Measurements from ENCODE around the gene ORC3.

DNA sequence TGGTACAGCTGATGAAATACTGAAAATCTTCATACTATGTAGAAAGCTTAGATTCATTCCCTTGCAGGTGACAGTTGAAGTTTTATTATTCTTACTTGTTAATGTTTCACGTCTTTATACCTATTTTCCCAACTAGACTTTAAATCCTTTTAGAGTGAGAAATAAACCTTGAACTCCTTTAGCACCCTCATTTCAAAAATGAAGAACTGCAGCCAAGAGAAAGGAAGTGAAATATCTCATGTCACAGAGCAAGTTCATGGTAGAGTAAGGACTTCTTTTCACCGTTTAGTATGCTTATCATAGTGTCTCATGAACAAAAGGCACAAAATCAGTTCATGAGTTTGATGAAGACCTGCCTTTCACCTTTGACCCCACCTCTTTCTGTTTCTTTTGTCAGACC, 38.5 kb downstream of the ORC3 start:
- TF ChIP-seq, protein P1, sequence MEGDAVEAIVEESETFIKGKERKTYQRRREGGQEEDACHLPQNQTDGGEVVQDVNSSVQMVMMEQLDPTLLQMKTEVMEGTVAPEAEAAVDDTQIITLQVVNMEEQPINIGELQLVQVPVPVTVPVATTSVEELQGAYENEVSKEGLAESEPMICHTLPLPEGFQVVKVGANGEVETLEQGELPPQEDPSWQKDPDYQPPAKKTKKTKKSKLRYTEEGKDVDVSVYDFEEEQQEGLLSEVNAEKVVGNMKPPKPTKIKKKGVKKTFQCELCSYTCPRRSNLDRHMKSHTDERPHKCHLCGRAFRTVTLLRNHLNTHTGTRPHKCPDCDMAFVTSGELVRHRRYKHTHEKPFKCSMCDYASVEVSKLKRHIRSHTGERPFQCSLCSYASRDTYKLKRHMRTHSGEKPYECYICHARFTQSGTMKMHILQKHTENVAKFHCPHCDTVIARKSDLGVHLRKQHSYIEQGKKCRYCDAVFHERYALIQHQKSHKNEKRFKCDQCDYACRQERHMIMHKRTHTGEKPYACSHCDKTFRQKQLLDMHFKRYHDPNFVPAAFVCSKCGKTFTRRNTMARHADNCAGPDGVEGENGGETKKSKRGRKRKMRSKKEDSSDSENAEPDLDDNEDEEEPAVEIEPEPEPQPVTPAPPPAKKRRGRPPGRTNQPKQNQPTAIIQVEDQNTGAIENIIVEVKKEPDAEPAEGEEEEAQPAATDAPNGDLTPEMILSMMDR (IDR thresholded peaks at IDR 0.05) = no peak
- TF ChIP-seq POLR2A (IDR thresholded peaks at IDR 0.05) = no peak

Data from Peyer's patch (tissue), 4 donors.